OCI-LY3 (cell line): ENCODE results near the gene GALNT2.

Experiments
- H2AFZ ChIP-seq: fragments of 200-600, 300-600 bp; shearing (Covaris generic); 2 replicates; pipeline ENCODE4 v1.6.0; 2014; ENCODE audit warnings: antibody characterized with exemption, low read depth, low read length
- H3K27ac ChIP-seq: fragments of 200-600, 300-600 bp; sonication (generic); 2 replicates; pipeline ENCODE4 v1.5.1; 2014; ENCODE audit warnings: mild to moderate bottlenecking, low read length, moderate library complexity, mixed read lengths
- H3K27me3 ChIP-seq: fragments of 200-600, 300-600 bp; sonication (generic); 2 replicates; pipeline ENCODE4 v1.6.1; 2014; ENCODE audit warnings: low read depth, low read length, mixed read lengths
- H3K36me3 ChIP-seq: fragments of 200-600, 300-600 bp; sonication (generic); replicated peaks from 2 replicates; pipeline ENCODE3; 2014; ENCODE audit warnings: low read depth, low read length, mixed read lengths
- H3K4me1 ChIP-seq: fragments of 300-600, 200-600 bp; sonication (generic); 2 replicates; pipeline ENCODE4 v1.6.1; 2014; ENCODE audit warnings: low read length, mixed read lengths
- H3K4me2 ChIP-seq: fragments of 200-600, 300-600 bp; sonication (generic); 2 replicates; pipeline ENCODE4 v1.6.1; 2014; ENCODE audit warnings: low read length, mixed read lengths
- H3K4me3 ChIP-seq: fragments of 300-600, 200-600 bp; sonication (generic); 2 replicates; pipeline ENCODE4 v1.5.1; 2014; ENCODE audit warnings: antibody characterized with exemption, mild to moderate bottlenecking, low read length, moderate library complexity
- H3K79me2 ChIP-seq: fragments of 300-600, 200-600 bp; shearing (Covaris generic); 2 replicates; pipeline ENCODE4 v1.6.1; 2014; ENCODE audit warnings: mild to moderate bottlenecking, low read length, mixed read lengths
- H3K9ac ChIP-seq: fragments of 300-600, 200-600 bp; shearing (Covaris generic); 2 replicates; pipeline ENCODE4 v1.6.0; 2014; ENCODE audit warnings: mild to moderate bottlenecking, low read length, moderate library complexity
- H3K9me3 ChIP-seq: fragments of 200-600, 300-600 bp; shearing (Covaris generic); 2 replicates; pipeline ENCODE4 v1.6.1; 2014; ENCODE audit warnings: low read length, mixed read lengths; ENCODE audit not compliant: insufficient read depth
- H4K20me1 ChIP-seq: fragments of 200-600, 300-600 bp; sonication (generic); 2 replicates; pipeline ENCODE4 v1.6.1; 2016; ENCODE audit warnings: low read length, mixed read lengths; ENCODE audit not compliant: insufficient read depth
- EZH2phosphoT487 ChIP-seq: fragments of 200-600 bp; shearing (Covaris generic); IDR thresholded peaks from 2 replicates; pipeline ENCODE4 v1.6.1; 2018; ENCODE audit warnings: antibody characterized with exemption, mixed run types, low read depth
- TF ChIP-seq, protein P1 (sequence below): fragments of 200-600, 300-600 bp; sonication (generic); IDR thresholded peaks from 2 replicates; pipeline ENCODE4 v1.5.1; 2014; ENCODE audit warnings: antibody characterized with exemption, low read length, low read depth

The GALNT2 gene

GRCh38 chr1:230157420-230158390 lies 90.7 kb downstream of the GALNT2 start:
- H3K27ac ChIP-seq: no peak overlapping the region
- no peaks in the 10 kb centered on the region for H3K36me3 ChIP-seq
- H4K20me1 ChIP-seq: peaks cover 37% of the 10 kb centered on the region
- no peak overlapping the region for H2AFZ ChIP-seq
- no peaks in the 10 kb centered on the region for H3K4me1 ChIP-seq
- TF ChIP-seq, protein P1, sequence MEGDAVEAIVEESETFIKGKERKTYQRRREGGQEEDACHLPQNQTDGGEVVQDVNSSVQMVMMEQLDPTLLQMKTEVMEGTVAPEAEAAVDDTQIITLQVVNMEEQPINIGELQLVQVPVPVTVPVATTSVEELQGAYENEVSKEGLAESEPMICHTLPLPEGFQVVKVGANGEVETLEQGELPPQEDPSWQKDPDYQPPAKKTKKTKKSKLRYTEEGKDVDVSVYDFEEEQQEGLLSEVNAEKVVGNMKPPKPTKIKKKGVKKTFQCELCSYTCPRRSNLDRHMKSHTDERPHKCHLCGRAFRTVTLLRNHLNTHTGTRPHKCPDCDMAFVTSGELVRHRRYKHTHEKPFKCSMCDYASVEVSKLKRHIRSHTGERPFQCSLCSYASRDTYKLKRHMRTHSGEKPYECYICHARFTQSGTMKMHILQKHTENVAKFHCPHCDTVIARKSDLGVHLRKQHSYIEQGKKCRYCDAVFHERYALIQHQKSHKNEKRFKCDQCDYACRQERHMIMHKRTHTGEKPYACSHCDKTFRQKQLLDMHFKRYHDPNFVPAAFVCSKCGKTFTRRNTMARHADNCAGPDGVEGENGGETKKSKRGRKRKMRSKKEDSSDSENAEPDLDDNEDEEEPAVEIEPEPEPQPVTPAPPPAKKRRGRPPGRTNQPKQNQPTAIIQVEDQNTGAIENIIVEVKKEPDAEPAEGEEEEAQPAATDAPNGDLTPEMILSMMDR: no peak
- no peak for TF ChIP-seq EZH2phosphoT487
- H3K27me3 ChIP-seq: no peaks in the 10 kb centered on the region
- peaks cover 61% of the 10 kb centered on the region for H3K79me2 ChIP-seq
- no peaks in the 10 kb centered on the region for H3K9me3 ChIP-seq
- H3K4me2 ChIP-seq: no peak overlapping the region
- H3K4me3 ChIP-seq: no peak overlapping the region
- H3K9ac ChIP-seq: no peak overlapping the region

DNA sequence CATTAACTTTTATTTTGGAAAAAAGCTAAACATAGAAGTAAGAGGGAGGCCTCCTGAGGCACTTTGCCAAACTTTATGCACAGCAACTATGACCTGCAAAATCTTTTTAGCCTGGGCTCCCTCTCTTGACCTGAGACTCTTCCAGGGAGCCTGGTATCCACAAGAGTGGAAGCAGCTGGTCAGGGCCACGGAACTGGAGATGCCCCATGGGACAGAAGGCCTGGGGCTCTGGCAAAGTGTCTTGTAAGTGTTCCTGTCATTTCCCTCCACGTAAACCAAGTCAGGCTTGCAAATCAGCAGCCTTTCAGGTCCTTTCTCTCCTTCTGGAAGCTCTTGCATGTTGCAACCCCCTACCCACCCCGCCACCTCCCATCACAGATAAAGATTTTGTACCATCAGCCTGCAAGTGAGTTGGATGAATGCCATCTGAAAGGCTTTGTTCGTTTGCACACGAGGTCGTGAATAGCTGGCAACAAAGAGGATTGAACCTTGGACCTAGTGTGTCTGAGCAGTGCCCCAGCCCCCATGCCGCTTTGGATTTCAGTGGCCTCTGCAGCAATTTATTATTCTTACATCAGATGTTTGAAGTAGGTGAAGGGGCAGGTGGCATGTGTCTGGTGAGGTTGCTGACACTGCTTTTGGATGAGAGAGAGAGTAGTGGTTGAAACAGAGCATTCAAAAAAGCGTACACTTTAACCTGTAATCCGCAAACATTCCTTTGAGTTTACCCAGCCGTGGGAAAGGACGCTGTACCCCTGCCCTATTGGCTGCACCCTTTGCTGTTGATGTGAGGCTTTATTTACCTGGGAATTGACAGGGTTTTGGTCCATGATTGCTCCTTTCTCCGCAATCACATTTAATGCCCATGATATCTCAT lies 91.6 kb downstream of the GALNT2 start:
- no peak overlapping the region for H3K4me2 ChIP-seq
- H3K79me2 ChIP-seq: peaks cover 68% of the 10 kb centered on the region
- no peaks in the 10 kb centered on the region for H3K36me3 ChIP-seq
- peaks cover 37% of the 10 kb centered on the region for H4K20me1 ChIP-seq
- no peaks in the 10 kb centered on the region for H3K27me3 ChIP-seq
- no peak overlapping the region for H3K27ac ChIP-seq
- TF ChIP-seq, protein P1: no peak
- TF ChIP-seq EZH2phosphoT487: no peak
- H3K4me3 ChIP-seq: no peak overlapping the region
- no peak overlapping the region for H2AFZ ChIP-seq
- no peaks in the 10 kb centered on the region for H3K4me1 ChIP-seq
- no peaks in the 10 kb centered on the region for H3K9me3 ChIP-seq
- H3K9ac ChIP-seq: no peak overlapping the region

DNA sequence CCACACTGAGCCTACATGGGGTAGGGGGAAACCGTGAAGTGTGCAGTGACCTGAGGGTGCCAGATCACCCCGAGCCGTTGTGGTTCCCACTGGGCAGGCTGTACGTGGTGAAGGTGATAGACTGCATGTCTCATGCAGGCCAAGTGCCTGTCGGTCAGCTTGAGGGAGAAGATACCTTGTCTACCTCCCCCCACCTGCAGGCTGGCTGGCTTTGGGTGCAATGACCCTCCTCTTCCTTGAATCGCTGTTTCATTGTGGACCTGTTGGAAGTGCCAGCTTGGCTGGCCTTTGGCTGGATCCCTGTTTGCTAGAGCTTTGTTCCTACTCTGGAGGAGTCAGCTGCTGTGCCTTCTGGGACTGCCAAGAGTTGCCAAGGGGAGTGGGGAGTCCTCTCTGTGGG lies 92.5 kb downstream of the GALNT2 start:
- no peak overlapping the region for H3K27ac ChIP-seq
- no peak overlapping the region for H3K4me2 ChIP-seq
- H3K4me3 ChIP-seq: no peak overlapping the region
- peaks cover 63% of the 10 kb centered on the region for H3K79me2 ChIP-seq
- no peak overlapping the region for H2AFZ ChIP-seq
- H3K4me1 ChIP-seq: no peaks in the 10 kb centered on the region
- no peaks in the 10 kb centered on the region for H3K27me3 ChIP-seq
- H3K9ac ChIP-seq: no peak overlapping the region
- TF ChIP-seq, protein P1: no peak
- TF ChIP-seq EZH2phosphoT487: no peak
- no peaks in the 10 kb centered on the region for H3K36me3 ChIP-seq
- no peaks in the 10 kb centered on the region for H3K9me3 ChIP-seq
- H4K20me1 ChIP-seq: peaks cover 37% of the 10 kb centered on the region
